WTC11 (cell line): ENCODE measurements around the gene E2F2. TPM values are rescaled to one million over a fixed set of nuclear protein-coding genes. Genes with fewer than 3 reads are reported as not detected.
A peak's percentile ranks its signal among the peaks of the same experiment; 100 is the strongest.

ENCODE experiments used
- ATAC-seq: fragments of 200-7000 bp; cut with Tn5 transposase; 2 replicates; pipeline ENCODE4 v1.10.0; 2021; ENCODE audit warnings: mild to moderate bottlenecking, moderate library complexity
- CTCF ChIA-PET: fragments of 300-600 bp; sonication (Branson Sonifier 250); formaldehyde crosslinking; loops from one replicate; lab custom pipeline; 2021; ENCODE audit warnings: antibody characterized with exemption; lab: Charles Lee
- POLR2A ChIA-PET: fragments of 350-600 bp; sonication (Branson Sonifier 250); formaldehyde crosslinking; loops from one replicate; lab custom pipeline; 2021; ENCODE audit warnings: antibody characterized with exemption; lab: Charles Lee
- DNase-seq: peaks from one replicate; pipeline ENCODE4 v3.0.0; 2021; ENCODE audit warnings: low spot score
- H3K27ac Mint-ChIP-seq: 2 replicates; pipeline ENCODE4 v1.8.0; 2021; ENCODE audit warnings: mixed read lengths
- H3K27me3 Mint-ChIP-seq: 2 replicates; pipeline ENCODE4 v1.8.0; 2021; ENCODE audit warnings: low read depth, mild to moderate bottlenecking, moderate library complexity, mixed read lengths
- H3K36me3 Mint-ChIP-seq: 2 replicates; pipeline ENCODE4 v1.8.0; 2021; ENCODE audit warnings: mixed read lengths
- H3K4me1 Mint-ChIP-seq: 2 replicates; pipeline ENCODE4 v1.8.0; 2022; ENCODE audit warnings: mixed read lengths
- H3K4me3 Mint-ChIP-seq: 2 replicates; pipeline ENCODE4 v1.8.0; 2021; ENCODE audit warnings: mild to moderate bottlenecking, moderate library complexity, mixed read lengths
- H3K9me3 Mint-ChIP-seq: 2 replicates; pipeline ENCODE4 v1.8.0; 2021; ENCODE audit warnings: mixed read lengths
- CREM ChIP-seq: sonication (generic); formaldehyde crosslinking; IDR thresholded peaks from 2 replicates; pipeline ENCODE4 v1.8.1; 2022; ENCODE audit warnings: mild to moderate bottlenecking, missing genetic modification reagents, moderate library complexity
- JUN ChIP-seq: sonication (generic); formaldehyde crosslinking; IDR thresholded peaks from 2 replicates; pipeline ENCODE4 v1.8.0; 2023; ENCODE audit warnings: mild to moderate bottlenecking, missing genetic modification reagents
- MYBL2 ChIP-seq: sonication (generic); formaldehyde crosslinking; IDR thresholded peaks from 2 replicates; pipeline ENCODE4 v1.8.1; 2023; ENCODE audit warnings: mild to moderate bottlenecking, moderate library complexity, missing genetic modification reagents
- NFYB ChIP-seq: sonication (generic); formaldehyde crosslinking; conservative IDR thresholded peaks from 2 replicates; pipeline ENCODE4 v1.8.0; 2022; ENCODE audit warnings: low read depth, missing genetic modification reagents
- total RNA-seq: library from RNA; stranded (reverse); gene quantifications from 3 replicates; pipeline ENCODE4 v1.2.3, GENCODE V29; 2021
- TF ChIP-seq, protein P1 (sequence below): sonication (generic); formaldehyde crosslinking; IDR thresholded peaks from 2 replicates; pipeline ENCODE4 v1.8.1; 2023; ENCODE audit warnings: mild to moderate bottlenecking, missing genetic modification reagents, borderline replicate concordance
- TF ChIP-seq, protein P2 (sequence below): sonication (generic); formaldehyde crosslinking; IDR thresholded peaks from 2 replicates; pipeline ENCODE4 v1.8.0; 2022; ENCODE audit warnings: mild to moderate bottlenecking, missing genetic modification reagents
- TF ChIP-seq, protein P3 (sequence below): sonication (generic); formaldehyde crosslinking; IDR thresholded peaks from 2 replicates; pipeline ENCODE4 v1.8.1; 2023; ENCODE audit warnings: mild to moderate bottlenecking, missing genetic modification reagents, moderate library complexity

The E2F2 gene
- total RNA-seq, 1 experiment from 2014 or later: 5.6 TPM

DNA sequence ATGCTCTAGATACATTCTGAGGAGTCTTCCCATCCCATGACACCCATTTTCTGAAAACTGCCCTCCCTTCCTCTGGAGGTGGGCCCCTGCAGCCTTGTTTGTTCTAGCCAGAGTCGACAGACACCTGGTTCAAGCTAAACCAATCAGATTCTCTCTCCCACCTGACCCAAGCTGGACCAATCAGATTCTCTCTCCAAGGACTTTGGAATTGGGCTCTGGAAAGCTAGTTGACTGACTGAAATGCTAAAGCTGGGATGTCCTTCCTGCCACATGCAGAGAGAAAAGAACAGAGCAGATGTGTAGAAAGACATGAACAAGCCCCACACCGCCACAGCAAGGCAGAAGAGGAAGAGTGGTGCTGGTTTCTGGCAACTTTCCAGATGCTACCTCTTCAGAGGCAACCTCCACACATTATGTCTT lies 71.7 kb downstream of the E2F2 start:
- H3K27ac Mint-ChIP-seq: peak overlapping the region; percentile 39
- DNase-seq (no peak), ATAC-seq (peak; percentile 85)
- no peaks in the 10 kb centered on the region for H3K9me3 Mint-ChIP-seq
- peaks cover 5% of the 10 kb centered on the region; the same call in 1 of the 2 replicates for H3K36me3 Mint-ChIP-seq
- no peak overlapping the region for H3K4me3 Mint-ChIP-seq
- H3K4me1 Mint-ChIP-seq: peaks cover 6% of the 10 kb centered on the region
- CTCF ChIA-PET: interaction anchor here (0.5 to 2.2 kb wide), 5 partner anchors 18 to 333 kb away, joined by 3 to 9 read pairs (median 4); partner anchors contain the start of gene ASAP3
- POLR2A ChIA-PET: interaction anchor here (1.0 kb wide), 1 partner anchor 25 kb away, joined by 3 read pairs; no protein-coding TSS in a partner anchor
- no peak for TF ChIP-seq MYBL2 (CRISPR knock-in tag)
- no peak for TF ChIP-seq CREM (CRISPR knock-in tag)
- no peak for TF ChIP-seq JUN (CRISPR knock-in tag)
- TF ChIP-seq NFYB (CRISPR knock-in tag): 0 out of 2 replicates have a peak, but pooled peaks have one; percentile 23
- TF ChIP-seq, protein P1, sequence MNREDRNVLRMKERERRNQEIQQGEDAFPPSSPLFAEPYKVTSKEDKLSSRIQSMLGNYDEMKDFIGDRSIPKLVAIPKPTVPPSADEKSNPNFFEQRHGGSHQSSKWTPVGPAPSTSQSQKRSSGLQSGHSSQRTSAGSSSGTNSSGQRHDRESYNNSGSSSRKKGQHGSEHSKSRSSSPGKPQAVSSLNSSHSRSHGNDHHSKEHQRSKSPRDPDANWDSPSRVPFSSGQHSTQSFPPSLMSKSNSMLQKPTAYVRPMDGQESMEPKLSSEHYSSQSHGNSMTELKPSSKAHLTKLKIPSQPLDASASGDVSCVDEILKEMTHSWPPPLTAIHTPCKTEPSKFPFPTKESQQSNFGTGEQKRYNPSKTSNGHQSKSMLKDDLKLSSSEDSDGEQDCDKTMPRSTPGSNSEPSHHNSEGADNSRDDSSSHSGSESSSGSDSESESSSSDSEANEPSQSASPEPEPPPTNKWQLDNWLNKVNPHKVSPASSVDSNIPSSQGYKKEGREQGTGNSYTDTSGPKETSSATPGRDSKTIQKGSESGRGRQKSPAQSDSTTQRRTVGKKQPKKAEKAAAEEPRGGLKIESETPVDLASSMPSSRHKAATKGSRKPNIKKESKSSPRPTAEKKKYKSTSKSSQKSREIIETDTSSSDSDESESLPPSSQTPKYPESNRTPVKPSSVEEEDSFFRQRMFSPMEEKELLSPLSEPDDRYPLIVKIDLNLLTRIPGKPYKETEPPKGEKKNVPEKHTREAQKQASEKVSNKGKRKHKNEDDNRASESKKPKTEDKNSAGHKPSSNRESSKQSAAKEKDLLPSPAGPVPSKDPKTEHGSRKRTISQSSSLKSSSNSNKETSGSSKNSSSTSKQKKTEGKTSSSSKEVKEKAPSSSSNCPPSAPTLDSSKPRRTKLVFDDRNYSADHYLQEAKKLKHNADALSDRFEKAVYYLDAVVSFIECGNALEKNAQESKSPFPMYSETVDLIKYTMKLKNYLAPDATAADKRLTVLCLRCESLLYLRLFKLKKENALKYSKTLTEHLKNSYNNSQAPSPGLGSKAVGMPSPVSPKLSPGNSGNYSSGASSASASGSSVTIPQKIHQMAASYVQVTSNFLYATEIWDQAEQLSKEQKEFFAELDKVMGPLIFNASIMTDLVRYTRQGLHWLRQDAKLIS (CRISPR knock-in tag): no peak
- TF ChIP-seq, protein P2, sequence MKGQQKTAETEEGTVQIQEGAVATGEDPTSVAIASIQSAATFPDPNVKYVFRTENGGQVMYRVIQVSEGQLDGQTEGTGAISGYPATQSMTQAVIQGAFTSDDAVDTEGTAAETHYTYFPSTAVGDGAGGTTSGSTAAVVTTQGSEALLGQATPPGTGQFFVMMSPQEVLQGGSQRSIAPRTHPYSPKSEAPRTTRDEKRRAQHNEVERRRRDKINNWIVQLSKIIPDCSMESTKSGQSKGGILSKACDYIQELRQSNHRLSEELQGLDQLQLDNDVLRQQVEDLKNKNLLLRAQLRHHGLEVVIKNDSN: peak; percentile 74
- TF ChIP-seq, protein P3, sequence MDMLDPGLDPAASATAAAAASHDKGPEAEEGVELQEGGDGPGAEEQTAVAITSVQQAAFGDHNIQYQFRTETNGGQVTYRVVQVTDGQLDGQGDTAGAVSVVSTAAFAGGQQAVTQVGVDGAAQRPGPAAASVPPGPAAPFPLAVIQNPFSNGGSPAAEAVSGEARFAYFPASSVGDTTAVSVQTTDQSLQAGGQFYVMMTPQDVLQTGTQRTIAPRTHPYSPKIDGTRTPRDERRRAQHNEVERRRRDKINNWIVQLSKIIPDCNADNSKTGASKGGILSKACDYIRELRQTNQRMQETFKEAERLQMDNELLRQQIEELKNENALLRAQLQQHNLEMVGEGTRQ: peak; percentile 71
- no peaks in the 10 kb centered on the region for H3K27me3 Mint-ChIP-seq

Other genes starting within 250 kb of the E2F2 start
- gene HNRNPR, start 186.9 kb downstream of the E2F2 start, total RNA-seq: 157 to 178 TPM (median 170 TPM) in 3 replicates
- gene ZNF436, start 161.4 kb downstream of the E2F2 start, total RNA-seq: 1.3 to 1.7 TPM (median 1.6 TPM) in 3 replicates
- 0.37 to 0.89 TPM (median 0.73 TPM) in 3 replicates for gene TCEA3, start 106.5 kb downstream of the E2F2 start, total RNA-seq
- gene ASAP3, start 47.1 kb downstream of the E2F2 start, total RNA-seq: 64.5 to 71.2 TPM (median 70.3 TPM) in 3 replicates
- gene ID3, start 28.3 kb upstream of the E2F2 start, total RNA-seq: 168 to 278 TPM (median 273 TPM) in 3 replicates
- gene RPL11, start 160.6 kb upstream of the E2F2 start, total RNA-seq: 1,406 to 1,500 TPM (median 1,442 TPM) in 3 replicates
- 35.9 to 45.1 TPM (median 36.6 TPM) in 3 replicates for gene ELOA, start 212.2 kb upstream of the E2F2 start, total RNA-seq
- 59.9 to 66.2 TPM (median 62.2 TPM) in 3 replicates for gene PITHD1, start 247.2 kb upstream of the E2F2 start, total RNA-seq